ENCODE data around the gene RFC3. TPM values are rescaled to one million over a fixed set of nuclear protein-coding genes. Genes with fewer than 3 reads are reported as not detected.

Gene RFC3
- total RNA-seq, 1 experiment from 2014 or later: 19.0 TPM

- no peak for DNase-seq (ENCODE audit: low read depth, low spot score)
- no peak overlapping the region for H3K4me3 ChIP-seq (ENCODE audit: low read depth in 2 of 2, low read length in 2 of 2)
- ChIA-PET CTCF (no interaction called here), POLR2A (no interaction called here)
- no peak overlapping the region for H3K27ac ChIP-seq (ENCODE audit: low read length)
- BruUV-seq (replicated peaks): no TSS peak
- in situ Hi-C loops (cut with HindIII; ENCODE audit: low pct_unique_long_range_greater_than_20kb, low sequenced_read_pairs): no loop called here
- H3K27me3 ChIP-seq (ENCODE audit: control insufficient read depth, insufficient read depth, low read length): no peaks in the 10 kb centered on the region
- H3K36me3 ChIP-seq (ENCODE audit: control insufficient read depth, insufficient read depth, low read length): no peaks in the 10 kb centered on the region
- TF ChIP-seq REST (IDR thresholded peaks at IDR 0.05; ENCODE audit: insufficient read depth in 1 of 2, low read depth in 2 of 2, low read length in 1 of 2): no peak
- TF ChIP-seq TCF7L2 (IDR thresholded peaks at IDR 0.05; ENCODE audit: low read depth, low read length): no peak
- no peak for TF ChIP-seq SIN3A (IDR thresholded peaks at IDR 0.05; ENCODE audit: borderline replicate concordance, insufficient read depth, low read depth, low read length)
- no peak for TF ChIP-seq POLR2AphosphoS5 (IDR thresholded peaks at IDR 0.05; ENCODE audit: low read depth, low read length)
- TF ChIP-seq CTCF (IDR thresholded peaks at IDR 0.05): no peak
- H3K4me1 ChIP-seq (ENCODE audit: control insufficient read depth, insufficient read depth, low read length): no peaks in the 10 kb centered on the region
- no peaks in the 10 kb centered on the region for H3K9me3 ChIP-seq (ENCODE audit: control insufficient read depth, insufficient read depth, low read depth, low read length)
- ATAC-seq: no peak
- intact Hi-C loops (cut with micrococcal nuclease; ENCODE audit: unreplicated experiment): no loop called here
Measured at GRCh38 chr13:33860526-33860925, 42.6 kb downstream of the RFC3 start.

- ChIA-PET POLR2A (interaction anchor here (0.7 kb wide), 1 partner anchor 81 kb away, joined by 9 read pairs; no protein-coding TSS in a partner anchor), CTCF (no interaction called here)
- BruUV-seq (replicated peaks): no TSS peak
- intact Hi-C loops (cut with micrococcal nuclease; ENCODE audit: unreplicated experiment) (no loop called here), in situ Hi-C loops (cut with HindIII; ENCODE audit: low pct_unique_long_range_greater_than_20kb, low sequenced_read_pairs) (no loop called here)
- H3K27ac ChIP-seq (ENCODE audit: low read length): no peak overlapping the region
- DNase-seq (ENCODE audit: low read depth, low spot score) (no peak), ATAC-seq (no peak)
- H3K4me1 ChIP-seq (ENCODE audit: control insufficient read depth, insufficient read depth, low read length): no peaks in the 10 kb centered on the region
- no peaks in the 10 kb centered on the region for H3K27me3 ChIP-seq (ENCODE audit: control insufficient read depth, insufficient read depth, low read length)
- no peak for TF ChIP-seq REST (IDR thresholded peaks at IDR 0.05; ENCODE audit: insufficient read depth in 1 of 2, low read depth in 2 of 2, low read length in 1 of 2)
- no peak for TF ChIP-seq SIN3A (IDR thresholded peaks at IDR 0.05; ENCODE audit: borderline replicate concordance, insufficient read depth, low read depth, low read length)
- TF ChIP-seq CTCF (IDR thresholded peaks at IDR 0.05): no peak
- no peak for TF ChIP-seq POLR2AphosphoS5 (IDR thresholded peaks at IDR 0.05; ENCODE audit: low read depth, low read length)
- TF ChIP-seq TCF7L2 (IDR thresholded peaks at IDR 0.05; ENCODE audit: low read depth, low read length): no peak
- H3K9me3 ChIP-seq (ENCODE audit: control insufficient read depth, insufficient read depth, low read depth, low read length): no peaks in the 10 kb centered on the region
- no peaks in the 10 kb centered on the region for H3K36me3 ChIP-seq (ENCODE audit: control insufficient read depth, insufficient read depth, low read length)
- no peak overlapping the region for H3K4me3 ChIP-seq (ENCODE audit: low read depth in 2 of 2, low read length in 2 of 2)
Measured at GRCh38 chr13:33862016-33862415, 44.1 kb downstream of the RFC3 start.

All from Panc1 (cell line).